IMR-90 (cell line): ENCODE results near the gene EPHB6. TPM values are rescaled to one million over a fixed set of nuclear protein-coding genes. Genes with fewer than 3 reads are reported as not detected.

Source experiments
- ATAC-seq: fragments of 200-7000 bp; cut with Tn5 transposase; 2 replicates; pipeline ENCODE4 v1.9.1; 2020; ENCODE audit warnings: low read depth, mild to moderate bottlenecking, moderate library complexity
- BruUV-seq: library from RNA; stranded (reverse); fragments of 400-500 nt; replicated peaks from 2 replicates; lab custom pipeline; 2021; lab: Mats Ljungman, UMichigan
- CTCF ChIA-PET: fragments of 300-600 bp; formaldehyde crosslinking; extraction: SDS; loops from one replicate; lab custom pipeline; 2021; ENCODE audit warnings: antibody characterized with exemption; lab: Yijun Ruan, JAX
- POLR2A ChIA-PET: fragments of 300-600 bp; sonication (Branson Sonifier 250); formaldehyde crosslinking; loops from one replicate; lab custom pipeline; 2022; ENCODE audit warnings: antibody characterized with exemption; ENCODE audit not compliant: unreplicated experiment; lab: Charles Lee
- DNase-seq: peaks from one replicate; pipeline ENCODE4 v3.0.0; 2013
- H2AFZ ChIP-seq: replicated peaks from 2 replicates; pipeline ENCODE3; 2013; ENCODE audit warnings: low read length, mild to moderate bottlenecking; ENCODE audit not compliant: poor library complexity
- H2AK5ac ChIP-seq: 2 replicates; pipeline ENCODE4 v1.6.1; 2013; ENCODE audit warnings: low read depth, low read length, inconsistent platforms
- H2AK9ac ChIP-seq: replicated peaks from 2 replicates; pipeline ENCODE3; 2013; ENCODE audit warnings: mild to moderate bottlenecking, low read depth, low read length, moderate library complexity; ENCODE audit not compliant: poor library complexity
- H2BK120ac ChIP-seq: 2 replicates; pipeline ENCODE4 v1.6.1; 2013; ENCODE audit warnings: low read depth, low read length, inconsistent platforms
- H2BK15ac ChIP-seq: 3 replicates; pipeline ENCODE4 v1.6.1; 2013; ENCODE audit warnings: low read depth, low read length, inconsistent platforms
- H2BK20ac ChIP-seq: 2 replicates; pipeline ENCODE4 v1.6.1; 2013; ENCODE audit warnings: low read depth, mild to moderate bottlenecking, inconsistent platforms, low read length, moderate library complexity
- H2BK5ac ChIP-seq: 2 replicates; pipeline ENCODE4 v1.6.1; 2013; ENCODE audit warnings: mild to moderate bottlenecking, low read depth, low read length, inconsistent platforms; ENCODE audit not compliant: poor library complexity, severe bottlenecking
- H3K14ac ChIP-seq: replicated peaks from 2 replicates; pipeline ENCODE4 v1.6.1; 2013; ENCODE audit warnings: low read depth, low read length, inconsistent platforms
- H3K18ac ChIP-seq: 2 replicates; pipeline ENCODE4 v1.6.1; 2013; ENCODE audit warnings: low read depth, low read length, control low read depth
- H3K23ac ChIP-seq: 2 replicates; pipeline ENCODE4 v1.6.1; 2013; ENCODE audit warnings: low read depth, low read length, inconsistent platforms
- H3K27ac ChIP-seq: 2 replicates; pipeline ENCODE4 v1.5.1; 2013; ENCODE audit warnings: mild to moderate bottlenecking, control low read depth, low read length; ENCODE audit not compliant: insufficient read depth
- H3K27me3 ChIP-seq: 2 replicates; pipeline ENCODE4 v1.6.1; 2013; ENCODE audit warnings: low read length; ENCODE audit not compliant: control insufficient read depth, insufficient read depth
- H3K36me3 ChIP-seq: 2 replicates; pipeline ENCODE4 v1.6.1; 2013; ENCODE audit warnings: low read length, mixed read lengths; ENCODE audit not compliant: control insufficient read depth, insufficient read depth
- H3K4ac ChIP-seq: 2 replicates; pipeline ENCODE4 v1.6.1; 2013; ENCODE audit warnings: low read depth, low read length, inconsistent platforms
- H3K4me1 ChIP-seq: 2 replicates; pipeline ENCODE4 v1.6.1; 2013; ENCODE audit warnings: low read length, mixed read lengths; ENCODE audit not compliant: control insufficient read depth, insufficient read depth
- H3K4me2 ChIP-seq: 2 replicates; pipeline ENCODE4 v1.6.1; 2013; ENCODE audit warnings: low read depth, mild to moderate bottlenecking, control low read depth, low read length, moderate library complexity
- H3K4me3 ChIP-seq: 2 replicates; pipeline ENCODE4 v1.5.1; 2013; ENCODE audit warnings: low read depth, mild to moderate bottlenecking, control low read depth, low read length, moderate library complexity; ENCODE audit not compliant: insufficient read depth
- H3K56ac ChIP-seq: 2 replicates; pipeline ENCODE4 v1.6.1; 2013; ENCODE audit warnings: low read length, inconsistent platforms; ENCODE audit not compliant: insufficient read depth; ENCODE audit errors: extremely low read depth
- H3K79me1 ChIP-seq, 2 experiments: 2 replicates each; pipeline ENCODE4 v1.6.1; 2013; ENCODE audit warnings: low read length in 2 of 2, inconsistent platforms in 1 of 2, low read depth in 1 of 2
- H3K9ac ChIP-seq: 2 replicates; pipeline ENCODE4 v1.6.1; 2013; ENCODE audit warnings: low read depth, low read length, control low read depth
- H3K9me1 ChIP-seq: 2 replicates; pipeline ENCODE4 v1.6.1; 2013; ENCODE audit warnings: low read length, inconsistent platforms; ENCODE audit not compliant: insufficient read depth
- H3K9me3 ChIP-seq: 2 replicates; pipeline ENCODE4 v1.6.1; 2013; ENCODE audit warnings: low read length; ENCODE audit not compliant: control insufficient read depth, insufficient read depth
- H4K20me1 ChIP-seq: 2 replicates; pipeline ENCODE4 v1.6.1; 2013; ENCODE audit warnings: low read length, inconsistent platforms; ENCODE audit not compliant: insufficient read depth
- H4K5ac ChIP-seq: 2 replicates; pipeline ENCODE4 v1.6.1; 2013; ENCODE audit warnings: mild to moderate bottlenecking, low read depth, low read length, control low read depth
- H4K8ac ChIP-seq, 2 experiments: 2 replicates each; pipeline ENCODE4 v1.6.1; 2013; ENCODE audit warnings: low read depth in 2 of 2, low read length in 2 of 2, control low read depth in 1 of 2, inconsistent platforms in 1 of 2
- H4K91ac ChIP-seq: 2 replicates; pipeline ENCODE4 v1.6.1; 2013; ENCODE audit warnings: low read depth, low read length, inconsistent platforms; ENCODE audit not compliant: insufficient read depth
- BHLHE40 ChIP-seq: fragments of 150-350 bp; IDR thresholded peaks from 2 replicates; pipeline ENCODE4 v1.6.1; 2016; ENCODE audit warnings: mild to moderate bottlenecking, low read depth, low read length
- CEBPB ChIP-seq: IDR thresholded peaks from 2 replicates; pipeline ENCODE4 v1.6.1; 2012; ENCODE audit warnings: low read depth, low read length, improper control_type of control experiment
- CHD1 ChIP-seq: IDR thresholded peaks from 2 replicates; pipeline ENCODE4 v1.6.1; 2012; ENCODE audit warnings: low read depth, low read length, improper control_type of control experiment
- CTCF ChIP-seq: conservative IDR thresholded peaks from 2 replicates; pipeline ENCODE4 v1.5.1; 2012; ENCODE audit warnings: mild to moderate bottlenecking, low read depth, low read length, improper control_type of control experiment
- FOS ChIP-seq: fragments of 150-350 bp; IDR thresholded peaks from 2 replicates; pipeline ENCODE4 v1.6.1; 2016; ENCODE audit warnings: low read depth, low read length
- MAFK ChIP-seq: IDR thresholded peaks from 2 replicates; pipeline ENCODE4 v1.6.1; 2012; ENCODE audit warnings: low read depth, low read length, improper control_type of control experiment
- MAZ ChIP-seq: IDR thresholded peaks from 2 replicates; pipeline ENCODE4 v1.6.1; 2012; ENCODE audit warnings: low read depth, mild to moderate bottlenecking, low read length, improper control_type of control experiment, moderate library complexity, borderline replicate concordance
- NFE2L2 ChIP-seq: fragments of 150-350 bp; IDR thresholded peaks from 2 replicates; pipeline ENCODE4 v1.6.1; 2016; ENCODE audit warnings: low read depth, mild to moderate bottlenecking, low read length
- POLR2A ChIP-seq: IDR thresholded peaks from 2 replicates; pipeline ENCODE4 v1.6.1; 2012; ENCODE audit warnings: mild to moderate bottlenecking, low read depth, low read length
- RAD21 ChIP-seq: IDR thresholded peaks from 2 replicates; pipeline ENCODE4 v1.6.1; 2012; ENCODE audit warnings: low read length, improper control_type of control experiment
- RCOR1 ChIP-seq: IDR thresholded peaks from 2 replicates; pipeline ENCODE4 v1.6.1; 2012; ENCODE audit warnings: mild to moderate bottlenecking, low read length, improper control_type of control experiment; ENCODE audit not compliant: insufficient replicate concordance
- RFX5 ChIP-seq: IDR thresholded peaks from 2 replicates; pipeline ENCODE4 v1.8.0; 2012; ENCODE audit warnings: low read depth, mild to moderate bottlenecking, low read length, moderate library complexity
- SMC3 ChIP-seq: fragments of 150-350 bp; IDR thresholded peaks from 2 replicates; pipeline ENCODE4 v1.6.1; 2016; ENCODE audit warnings: low read depth, mild to moderate bottlenecking, antibody characterized with exemption, low read length, moderate library complexity
- WGBS, 2 experiments: methylation state at CpG; one replicate each; pipeline versions ENCODE4 v1.1.5 to v1.1.7; 2013; ENCODE audit warnings: missing lambda C conversion rate in 2 of 2; ENCODE audit not compliant: insufficient read length in 1 of 2; ENCODE audit errors: extremely low coverage in 2 of 2; 5-methylcytosine and 5-hydroxymethylcytosine counted together
- dilution Hi-C: fragments of 300-500 bp; cut with HindIII; formaldehyde crosslinking; loops from one replicate; pipeline ENCODE4 v1.14.3; 2018; ENCODE audit warnings: low sequenced_read_pairs; ENCODE audit not compliant: unreplicated experiment
- in situ Hi-C: fragments of 300-500 bp; cut with MboI; formaldehyde crosslinking; loops from 3 replicates; pipeline ENCODE4 v1.14.3; 2019; ENCODE audit warnings: low sequenced_read_pairs, inconsistent platforms, mixed read lengths
- intact Hi-C: fragments of 100-400 bp; cut with micrococcal nuclease; formaldehyde crosslinking; loops from 2 replicates; pipeline ENCODE4 v1.10.0; 2022
- polyA plus RNA-seq, 3 experiments: library from polyadenylated mRNA; depleted of rRNA; stranded (reverse); fragments of >200 nt; gene quantifications; 2 replicates each; pipeline ENCODE4 v1.2.3, GENCODE V29; 2012; ENCODE audit warnings: low replicate concordance in 1 of 3
- total RNA-seq: library from RNA; depleted of rRNA; stranded (reverse); fragments of >200 nt; gene quantifications from 2 replicates; pipeline ENCODE4 v1.2.3, GENCODE V29; 2012
- TF ChIP-seq, protein P1 (sequence below): fragments of 150-350 bp; IDR thresholded peaks from 2 replicates; pipeline ENCODE4 v1.6.1; 2017; ENCODE audit warnings: mild to moderate bottlenecking, antibody characterized with exemption, low read length, low read depth
- TF ChIP-seq, protein P2 (sequence below): fragments of 150-350 bp; IDR thresholded peaks from 2 replicates; pipeline ENCODE4 v1.6.1; 2016; ENCODE audit warnings: low read depth, mild to moderate bottlenecking, low read length, moderate library complexity, borderline replicate concordance

Gene EPHB6
- total and polyA plus RNA-seq, 2 of the 4 experiments (the other 2 are of a cell fraction) = under 0.01 to 0.60 TPM

- no peak overlapping the region for H3K9ac ChIP-seq
- H2BK15ac ChIP-seq = no peak overlapping the region
- H3K36me3 ChIP-seq = no peaks in the 10 kb centered on the region
- no TSS peak for BruUV-seq
- no peak overlapping the region for H3K4me2 ChIP-seq
- H3K14ac ChIP-seq = no peak overlapping the region
- no CpG with 5 or more reads among the region's 12 CpGs for WGBS, 2 experiments
- H2BK5ac ChIP-seq = no peak overlapping the region
- H3K27ac ChIP-seq = no peak overlapping the region
- CTCF ChIA-PET = no interaction called here
- no peak overlapping the region; the same call in 1 of the 2 replicates for H3K4me3 ChIP-seq
- no peak for DNase-seq
- dilution Hi-C loops (no loop called here), in situ Hi-C loops (loop anchor here (10.0 kb wide), 1 partner anchor 359 kb away; no protein-coding TSS in a partner anchor), intact Hi-C loops (no loop called here)
- no peak overlapping the region for H4K5ac ChIP-seq
- H2AFZ ChIP-seq = peak overlapping the region; percentile 10
- H3K9me3 ChIP-seq = no peaks in the 10 kb centered on the region
- no peak overlapping the region for H3K18ac ChIP-seq
- H2AK9ac ChIP-seq = no peak overlapping the region
- no peak overlapping the region for H2BK20ac ChIP-seq
- H3K9me1 ChIP-seq = no peaks in the 10 kb centered on the region
- H4K91ac ChIP-seq = no peak overlapping the region
- no peak overlapping the region for H3K23ac ChIP-seq
- H3K56ac ChIP-seq = no peak overlapping the region
- no peak overlapping the region for H4K8ac ChIP-seq
- no peak overlapping the region for H3K4ac ChIP-seq
- no peaks in the 10 kb centered on the region for H4K20me1 ChIP-seq
- TF ChIP-seq RFX5 (no peak), CHD1 (no peak), POLR2A (no peak), RCOR1 (no peak), MAFK (no peak), SMC3 (no peak), BHLHE40 (no peak), MAZ (no peak), CTCF (no peak), NFE2L2 (no peak), CEBPB (no peak), FOS (no peak), RAD21 (no peak)
- TF ChIP-seq, protein P1, sequence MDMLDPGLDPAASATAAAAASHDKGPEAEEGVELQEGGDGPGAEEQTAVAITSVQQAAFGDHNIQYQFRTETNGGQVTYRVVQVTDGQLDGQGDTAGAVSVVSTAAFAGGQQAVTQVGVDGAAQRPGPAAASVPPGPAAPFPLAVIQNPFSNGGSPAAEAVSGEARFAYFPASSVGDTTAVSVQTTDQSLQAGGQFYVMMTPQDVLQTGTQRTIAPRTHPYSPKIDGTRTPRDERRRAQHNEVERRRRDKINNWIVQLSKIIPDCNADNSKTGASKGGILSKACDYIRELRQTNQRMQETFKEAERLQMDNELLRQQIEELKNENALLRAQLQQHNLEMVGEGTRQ = no peak
- TF ChIP-seq, protein P2, sequence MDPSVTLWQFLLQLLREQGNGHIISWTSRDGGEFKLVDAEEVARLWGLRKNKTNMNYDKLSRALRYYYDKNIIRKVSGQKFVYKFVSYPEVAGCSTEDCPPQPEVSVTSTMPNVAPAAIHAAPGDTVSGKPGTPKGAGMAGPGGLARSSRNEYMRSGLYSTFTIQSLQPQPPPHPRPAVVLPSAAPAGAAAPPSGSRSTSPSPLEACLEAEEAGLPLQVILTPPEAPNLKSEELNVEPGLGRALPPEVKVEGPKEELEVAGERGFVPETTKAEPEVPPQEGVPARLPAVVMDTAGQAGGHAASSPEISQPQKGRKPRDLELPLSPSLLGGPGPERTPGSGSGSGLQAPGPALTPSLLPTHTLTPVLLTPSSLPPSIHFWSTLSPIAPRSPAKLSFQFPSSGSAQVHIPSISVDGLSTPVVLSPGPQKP = no peak
- H3K79me1 ChIP-seq = no peaks in the 10 kb centered on the region
- ATAC-seq = no peak
- POLR2A ChIA-PET = no interaction called here
- H2BK120ac ChIP-seq = no peak overlapping the region
- H3K27me3 ChIP-seq = peaks cover 11% of the 10 kb centered on the region
- no peak overlapping the region for H2AK5ac ChIP-seq
- H3K4me1 ChIP-seq = no peaks in the 10 kb centered on the region
Observed at GRCh38 chr7:142855756-142856564, 1.1 kb downstream of the EPHB6 start.
